Measurements from ENCODE around the gene TNK2.
"Not testable (repeated sequence)": the region's sequence is repeated elsewhere in the genome, so short reads cannot be mapped to it uniquely, and the experiment has no call there.

Gene TNK2

GRCh38 chr3:195904368-195904767, 4.0 kb downstream of the TNK2 start:
- Histone ChIP-seq H3K4me3 (ENCODE audit: low read length) (no peak overlapping the region), H3K27me3 (ENCODE audit: control insufficient read depth, insufficient read depth, low read length) (peaks cover 11% of the 10 kb centered on the region), H3K4me1 (ENCODE audit: control insufficient read depth, low read depth, low read length) (peaks cover 6% of the 10 kb centered on the region), H3K27ac (ENCODE audit: low read length) (no peak overlapping the region), H3K9me3 (ENCODE audit: control insufficient read depth, low read depth, low read length) (no peaks in the 10 kb centered on the region), H3K36me3 (ENCODE audit: control insufficient read depth, low read depth, low read length) (no peaks in the 10 kb centered on the region), H3K9ac (ENCODE audit: low read length) (no peak overlapping the region)

GRCh38 chr3:195903950-195904290, 4.4 kb downstream of the TNK2 start:
- no peaks in the 10 kb centered on the region for H3K9me3 ChIP-seq (ENCODE audit: control insufficient read depth, low read depth, low read length)
- no peak overlapping the region for H3K4me3 ChIP-seq (ENCODE audit: low read length)

GRCh38 chr3:195902634-195903033, 5.7 kb downstream of the TNK2 start:
- H3K4me1 ChIP-seq (ENCODE audit: control insufficient read depth, low read depth, low read length); H3K27ac ChIP-seq (ENCODE audit: low read length); H3K9me3 ChIP-seq (ENCODE audit: control insufficient read depth, low read depth, low read length); H3K9ac ChIP-seq (ENCODE audit: low read length); H3K27me3 ChIP-seq (ENCODE audit: control insufficient read depth, insufficient read depth, low read length); H3K4me3 ChIP-seq (ENCODE audit: low read length); H3K36me3 ChIP-seq (ENCODE audit: control insufficient read depth, low read depth, low read length): not testable (repeated sequence)

More at GRCh38 chr3:195903950-195904290, 4.4 kb downstream of the TNK2 start:
- Histone ChIP-seq H3K4me1 (ENCODE audit: control insufficient read depth, low read depth, low read length) (peaks cover 6% of the 10 kb centered on the region), H3K27ac (ENCODE audit: low read length) (no peak overlapping the region), H3K36me3 (ENCODE audit: control insufficient read depth, low read depth, low read length) (no peaks in the 10 kb centered on the region), H3K9ac (ENCODE audit: low read length) (no peak overlapping the region), H3K27me3 (ENCODE audit: control insufficient read depth, insufficient read depth, low read length) (peaks cover 11% of the 10 kb centered on the region)

GRCh38 chr3:195901836-195902585, 6.3 kb downstream of the TNK2 start:
- H3K9ac ChIP-seq (ENCODE audit: low read length); H3K4me3 ChIP-seq (ENCODE audit: low read length); H3K27me3 ChIP-seq (ENCODE audit: control insufficient read depth, insufficient read depth, low read length); H3K9me3 ChIP-seq (ENCODE audit: control insufficient read depth, low read depth, low read length); H3K36me3 ChIP-seq (ENCODE audit: control insufficient read depth, low read depth, low read length); H3K27ac ChIP-seq (ENCODE audit: low read length); H3K4me1 ChIP-seq (ENCODE audit: control insufficient read depth, low read depth, low read length): not testable (repeated sequence)

GRCh38 chr3:195900436-195901355, 7.7 kb downstream of the TNK2 start:
- peaks cover 5% of the 10 kb centered on the region for H3K27me3 ChIP-seq (ENCODE audit: control insufficient read depth, insufficient read depth, low read length)
- no peaks in the 10 kb centered on the region for H3K36me3 ChIP-seq (ENCODE audit: control insufficient read depth, low read depth, low read length)
- no peak overlapping the region for H3K27ac ChIP-seq (ENCODE audit: low read length)
- peaks cover 10% of the 10 kb centered on the region for H3K4me1 ChIP-seq (ENCODE audit: control insufficient read depth, low read depth, low read length)
- no peaks in the 10 kb centered on the region for H3K9me3 ChIP-seq (ENCODE audit: control insufficient read depth, low read depth, low read length)
- H3K9ac ChIP-seq (ENCODE audit: low read length): no peak overlapping the region
- no peak overlapping the region for H3K4me3 ChIP-seq (ENCODE audit: low read length)

- H3K27ac ChIP-seq (ENCODE audit: low read length): no peak overlapping the region
- no peak overlapping the region for H3K9ac ChIP-seq (ENCODE audit: low read length)
- H3K36me3 ChIP-seq (ENCODE audit: control insufficient read depth, low read depth, low read length): no peaks in the 10 kb centered on the region
- no peaks in the 10 kb centered on the region for H3K9me3 ChIP-seq (ENCODE audit: control insufficient read depth, low read depth, low read length)
- no peak overlapping the region for H3K4me3 ChIP-seq (ENCODE audit: low read length)
- peaks cover 10% of the 10 kb centered on the region for H3K4me1 ChIP-seq (ENCODE audit: control insufficient read depth, low read depth, low read length)
- H3K27me3 ChIP-seq (ENCODE audit: control insufficient read depth, insufficient read depth, low read length): peaks cover 5% of the 10 kb centered on the region
Observed at GRCh38 chr3:195899701-195900435, 8.5 kb downstream of the TNK2 start.

GRCh38 chr3:195897853-195898415, 10.4 kb downstream of the TNK2 start:
- Histone ChIP-seq H3K4me1 (ENCODE audit: control insufficient read depth, low read depth, low read length) (peaks cover 10% of the 10 kb centered on the region), H3K9me3 (ENCODE audit: control insufficient read depth, low read depth, low read length) (no peaks in the 10 kb centered on the region), H3K36me3 (ENCODE audit: control insufficient read depth, low read depth, low read length) (no peaks in the 10 kb centered on the region), H3K27ac (ENCODE audit: low read length) (no peak overlapping the region), H3K4me3 (ENCODE audit: low read length) (no peak overlapping the region), H3K9ac (ENCODE audit: low read length) (no peak overlapping the region), H3K27me3 (ENCODE audit: control insufficient read depth, insufficient read depth, low read length) (peaks cover 5% of the 10 kb centered on the region)

- no peak overlapping the region for H3K27ac ChIP-seq (ENCODE audit: low read length)
Observed at GRCh38 chr3:195897081-195897852, 11.1 kb downstream of the TNK2 start.

GRCh38 chr3:195896361-195897080, 11.8 kb downstream of the TNK2 start:
- H3K9me3 ChIP-seq (ENCODE audit: control insufficient read depth, low read depth, low read length): no peaks in the 10 kb centered on the region
- peaks cover 5% of the 10 kb centered on the region for H3K27me3 ChIP-seq (ENCODE audit: control insufficient read depth, insufficient read depth, low read length)
- H3K4me1 ChIP-seq (ENCODE audit: control insufficient read depth, low read depth, low read length): peaks cover 10% of the 10 kb centered on the region
- peak overlapping the region; percentile 64 for H3K4me3 ChIP-seq (ENCODE audit: low read length)
- no peaks in the 10 kb centered on the region for H3K36me3 ChIP-seq (ENCODE audit: control insufficient read depth, low read depth, low read length)
- H3K27ac ChIP-seq (ENCODE audit: low read length): no peak overlapping the region
- H3K9ac ChIP-seq (ENCODE audit: low read length): no peak overlapping the region

More at GRCh38 chr3:195897081-195897852, 11.1 kb downstream of the TNK2 start:
- H3K4me1 ChIP-seq (ENCODE audit: control insufficient read depth, low read depth, low read length): peaks cover 10% of the 10 kb centered on the region
- H3K27me3 ChIP-seq (ENCODE audit: control insufficient read depth, insufficient read depth, low read length): peaks cover 5% of the 10 kb centered on the region
- no peak overlapping the region for H3K4me3 ChIP-seq (ENCODE audit: low read length)
- no peaks in the 10 kb centered on the region for H3K9me3 ChIP-seq (ENCODE audit: control insufficient read depth, low read depth, low read length)
- no peaks in the 10 kb centered on the region for H3K36me3 ChIP-seq (ENCODE audit: control insufficient read depth, low read depth, low read length)
- H3K9ac ChIP-seq (ENCODE audit: low read length): no peak overlapping the region

- Histone ChIP-seq H3K27me3 (ENCODE audit: control insufficient read depth, insufficient read depth, low read length) (peaks cover 5% of the 10 kb centered on the region), H3K36me3 (ENCODE audit: control insufficient read depth, low read depth, low read length) (no peaks in the 10 kb centered on the region), H3K4me3 (ENCODE audit: low read length) (peak overlapping the region; percentile 64), H3K9ac (ENCODE audit: low read length) (no peak overlapping the region), H3K9me3 (ENCODE audit: control insufficient read depth, low read depth, low read length) (no peaks in the 10 kb centered on the region), H3K27ac (ENCODE audit: low read length) (no peak overlapping the region), H3K4me1 (ENCODE audit: control insufficient read depth, low read depth, low read length) (peaks cover 10% of the 10 kb centered on the region)
Observed at GRCh38 chr3:195895861-195896360, 12.4 kb downstream of the TNK2 start.
